A673 (cell line): ENCODE measurements around the gene TECR.

Source experiments
- EZH2 ChIP-seq: fragments of 200-600 bp; sonication (generic); IDR thresholded peaks from 2 replicates; pipeline ENCODE4 v1.6.1; 2017; ENCODE audit warnings: borderline replicate concordance, low read depth, mild to moderate bottlenecking, mixed read lengths, antibody characterized with exemption, low read length; ENCODE audit not compliant: poor library complexity, severe bottlenecking
- TF ChIP-seq, protein P1 (sequence below): fragments of 300-800, 200-600 bp; sonication (generic); conservative IDR thresholded peaks from 2 replicates; pipeline ENCODE4 v1.5.1; 2017; ENCODE audit warnings: low read depth, mild to moderate bottlenecking, antibody characterized with exemption, low read length, moderate library complexity, mixed read lengths

DNA sequence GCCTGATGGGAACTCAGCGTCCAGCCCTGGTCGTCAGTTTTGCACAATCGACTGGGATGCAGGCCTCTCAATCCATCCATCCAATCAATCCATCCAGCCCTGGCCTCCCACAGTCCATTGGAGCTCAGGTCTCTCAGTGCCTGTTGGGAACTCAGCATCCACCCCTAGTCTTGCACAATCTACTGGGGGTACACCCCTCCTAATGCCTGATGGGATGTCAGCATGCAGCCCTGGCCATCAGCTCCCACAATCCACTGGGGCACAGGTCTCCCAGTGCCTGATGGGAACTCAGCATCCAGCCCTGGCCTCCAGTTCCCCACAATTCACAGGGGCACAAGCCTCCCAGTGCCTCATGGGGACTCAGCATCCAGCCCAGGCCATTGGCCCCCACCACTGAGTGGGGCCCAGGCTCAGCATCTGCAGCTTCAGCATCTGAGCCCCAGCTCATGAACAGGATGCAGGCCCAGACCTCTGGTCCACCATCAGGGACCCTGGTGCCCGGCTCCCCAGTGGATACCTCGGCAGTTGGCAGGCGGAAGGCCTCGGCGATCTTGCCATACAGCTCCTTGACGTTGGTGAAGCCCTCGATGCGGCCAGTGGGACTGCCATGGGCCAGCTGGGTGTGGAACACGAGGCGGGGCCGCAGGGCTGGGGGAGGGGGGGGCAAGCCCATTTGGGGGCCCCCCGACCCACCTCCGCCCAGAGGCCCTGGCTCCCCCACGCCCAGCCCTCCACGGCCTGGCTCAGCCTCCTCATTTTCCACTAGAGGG, 47.0 kb upstream of the TECR start:
- TF ChIP-seq EZH2: no peak
- TF ChIP-seq, protein P1, sequence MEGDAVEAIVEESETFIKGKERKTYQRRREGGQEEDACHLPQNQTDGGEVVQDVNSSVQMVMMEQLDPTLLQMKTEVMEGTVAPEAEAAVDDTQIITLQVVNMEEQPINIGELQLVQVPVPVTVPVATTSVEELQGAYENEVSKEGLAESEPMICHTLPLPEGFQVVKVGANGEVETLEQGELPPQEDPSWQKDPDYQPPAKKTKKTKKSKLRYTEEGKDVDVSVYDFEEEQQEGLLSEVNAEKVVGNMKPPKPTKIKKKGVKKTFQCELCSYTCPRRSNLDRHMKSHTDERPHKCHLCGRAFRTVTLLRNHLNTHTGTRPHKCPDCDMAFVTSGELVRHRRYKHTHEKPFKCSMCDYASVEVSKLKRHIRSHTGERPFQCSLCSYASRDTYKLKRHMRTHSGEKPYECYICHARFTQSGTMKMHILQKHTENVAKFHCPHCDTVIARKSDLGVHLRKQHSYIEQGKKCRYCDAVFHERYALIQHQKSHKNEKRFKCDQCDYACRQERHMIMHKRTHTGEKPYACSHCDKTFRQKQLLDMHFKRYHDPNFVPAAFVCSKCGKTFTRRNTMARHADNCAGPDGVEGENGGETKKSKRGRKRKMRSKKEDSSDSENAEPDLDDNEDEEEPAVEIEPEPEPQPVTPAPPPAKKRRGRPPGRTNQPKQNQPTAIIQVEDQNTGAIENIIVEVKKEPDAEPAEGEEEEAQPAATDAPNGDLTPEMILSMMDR: no peak
